ENCODE data around the gene MAP10. TPM values are rescaled to one million over a fixed set of nuclear protein-coding genes. Genes with fewer than 3 reads are reported as not detected.

The MAP10 gene
- total and polyA plus RNA-seq, 2 experiments from 2014 or later = 5.8 to 14.7 TPM

DNA sequence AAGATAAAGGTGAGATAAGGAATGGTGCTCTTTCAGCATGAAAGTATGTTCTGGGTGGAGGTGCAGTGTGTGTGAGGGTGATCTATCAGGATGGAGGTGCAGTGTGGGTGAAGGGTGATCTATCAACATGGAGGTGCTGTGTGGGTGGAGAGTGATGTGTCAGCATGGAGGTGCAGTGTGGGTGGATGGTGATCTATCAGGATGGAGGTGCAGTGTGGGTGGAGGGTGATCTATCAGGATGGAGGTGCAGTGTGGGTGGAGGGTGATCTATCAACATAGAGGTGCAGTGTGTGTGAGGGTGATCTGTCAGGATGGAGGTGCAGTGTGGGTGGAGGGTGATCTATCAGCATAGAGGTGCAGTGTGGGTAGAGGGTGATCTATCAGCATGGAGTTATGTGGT lies 12.3 kb upstream of the MAP10 start:
- peaks cover 18% of the 10 kb centered on the region for H3K4me1 ChIP-seq (ENCODE audit: low read depth)

DNA sequence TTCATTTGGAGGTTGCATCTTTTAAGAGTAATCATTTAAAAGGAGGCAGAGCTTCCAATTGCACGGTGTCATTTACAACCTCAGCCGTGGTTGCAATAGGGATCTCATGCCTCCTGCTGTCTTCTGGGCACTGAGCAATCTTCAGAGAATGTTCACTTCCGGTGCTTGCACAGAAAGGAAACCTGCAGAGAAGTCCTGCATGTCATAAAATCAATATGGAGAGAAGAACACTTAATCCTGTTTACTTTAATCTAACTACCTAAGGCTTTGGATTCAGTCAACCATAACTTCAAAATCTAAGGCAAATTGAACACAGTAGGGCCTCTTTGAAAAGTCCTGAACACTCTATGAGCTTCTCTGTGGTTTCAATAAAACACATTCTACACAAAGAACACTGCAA lies 11.3 kb upstream of the MAP10 start:
- H3K27ac ChIP-seq = no peak overlapping the region
- TF ChIP-seq, protein P1, sequence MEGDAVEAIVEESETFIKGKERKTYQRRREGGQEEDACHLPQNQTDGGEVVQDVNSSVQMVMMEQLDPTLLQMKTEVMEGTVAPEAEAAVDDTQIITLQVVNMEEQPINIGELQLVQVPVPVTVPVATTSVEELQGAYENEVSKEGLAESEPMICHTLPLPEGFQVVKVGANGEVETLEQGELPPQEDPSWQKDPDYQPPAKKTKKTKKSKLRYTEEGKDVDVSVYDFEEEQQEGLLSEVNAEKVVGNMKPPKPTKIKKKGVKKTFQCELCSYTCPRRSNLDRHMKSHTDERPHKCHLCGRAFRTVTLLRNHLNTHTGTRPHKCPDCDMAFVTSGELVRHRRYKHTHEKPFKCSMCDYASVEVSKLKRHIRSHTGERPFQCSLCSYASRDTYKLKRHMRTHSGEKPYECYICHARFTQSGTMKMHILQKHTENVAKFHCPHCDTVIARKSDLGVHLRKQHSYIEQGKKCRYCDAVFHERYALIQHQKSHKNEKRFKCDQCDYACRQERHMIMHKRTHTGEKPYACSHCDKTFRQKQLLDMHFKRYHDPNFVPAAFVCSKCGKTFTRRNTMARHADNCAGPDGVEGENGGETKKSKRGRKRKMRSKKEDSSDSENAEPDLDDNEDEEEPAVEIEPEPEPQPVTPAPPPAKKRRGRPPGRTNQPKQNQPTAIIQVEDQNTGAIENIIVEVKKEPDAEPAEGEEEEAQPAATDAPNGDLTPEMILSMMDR (IDR thresholded peaks at IDR 0.05; ENCODE audit: low read depth, low read length) = no peak
- peak in 1 of 2 donors; percentile 35 for DNase-seq (ENCODE audit: low read depth in 1 of 2, low spot score in 1 of 2)
- no peak overlapping the region for H3K4me3 ChIP-seq
- H3K27me3 ChIP-seq = no peaks in the 10 kb centered on the region
- peaks cover 18% of the 10 kb centered on the region for H3K4me1 ChIP-seq (ENCODE audit: low read depth)
- H3K9me3 ChIP-seq (ENCODE audit: low read depth) = no peaks in the 10 kb centered on the region
- no peaks in the 10 kb centered on the region for H3K36me3 ChIP-seq

More for the DNA sequence above, 12.3 kb upstream of the MAP10 start:
- Histone ChIP-seq H3K4me3 (no peak overlapping the region), H3K27me3 (no peaks in the 10 kb centered on the region), H3K9me3 (ENCODE audit: low read depth) (no peaks in the 10 kb centered on the region), H3K36me3 (no peaks in the 10 kb centered on the region), H3K27ac (no peak overlapping the region)
- TF ChIP-seq, protein P1 (IDR thresholded peaks at IDR 0.05; ENCODE audit: low read depth, low read length) = no peak
- no peak for DNase-seq (ENCODE audit: low read depth in 1 of 2, low spot score in 1 of 2)

DNA sequence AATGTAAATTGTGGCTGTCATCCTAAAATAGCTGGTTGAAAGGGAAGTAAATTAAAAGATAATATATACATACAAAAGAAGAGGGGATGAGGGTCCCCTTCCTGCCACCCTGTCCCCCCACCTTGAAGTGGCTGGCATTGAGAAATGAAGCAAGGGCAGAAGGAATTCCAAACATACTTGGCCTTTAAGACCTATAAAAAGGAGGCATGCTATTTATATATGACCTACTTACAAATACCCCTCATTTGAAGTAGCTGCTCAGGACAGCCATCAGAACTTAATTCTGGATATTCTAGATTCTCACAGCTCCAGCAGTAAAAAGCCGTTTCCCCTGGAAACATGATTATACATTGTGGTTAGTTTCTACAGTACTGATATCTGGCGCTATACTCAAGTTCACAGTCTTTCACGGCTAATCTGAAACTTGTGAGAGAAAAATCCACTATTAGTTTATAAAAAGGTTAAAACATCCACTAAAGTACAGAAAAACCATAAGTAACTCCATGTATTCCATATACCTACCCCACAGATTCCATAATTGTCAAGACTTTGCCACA lies 9.6 kb upstream of the MAP10 start:
- Histone ChIP-seq H3K9me3 (ENCODE audit: low read depth) (no peaks in the 10 kb centered on the region), H3K36me3 (no peaks in the 10 kb centered on the region), H3K27ac (peak overlapping the region; percentile 86), H3K27me3 (no peaks in the 10 kb centered on the region), H3K4me1 (ENCODE audit: low read depth) (peaks cover 18% of the 10 kb centered on the region), H3K4me3 (no peak overlapping the region)
- TF ChIP-seq, protein P1 (IDR thresholded peaks at IDR 0.05; ENCODE audit: low read depth, low read length) = no peak
- peak; percentile 27 to 41 for DNase-seq (ENCODE audit: low read depth in 1 of 2, low spot score in 1 of 2)

DNA sequence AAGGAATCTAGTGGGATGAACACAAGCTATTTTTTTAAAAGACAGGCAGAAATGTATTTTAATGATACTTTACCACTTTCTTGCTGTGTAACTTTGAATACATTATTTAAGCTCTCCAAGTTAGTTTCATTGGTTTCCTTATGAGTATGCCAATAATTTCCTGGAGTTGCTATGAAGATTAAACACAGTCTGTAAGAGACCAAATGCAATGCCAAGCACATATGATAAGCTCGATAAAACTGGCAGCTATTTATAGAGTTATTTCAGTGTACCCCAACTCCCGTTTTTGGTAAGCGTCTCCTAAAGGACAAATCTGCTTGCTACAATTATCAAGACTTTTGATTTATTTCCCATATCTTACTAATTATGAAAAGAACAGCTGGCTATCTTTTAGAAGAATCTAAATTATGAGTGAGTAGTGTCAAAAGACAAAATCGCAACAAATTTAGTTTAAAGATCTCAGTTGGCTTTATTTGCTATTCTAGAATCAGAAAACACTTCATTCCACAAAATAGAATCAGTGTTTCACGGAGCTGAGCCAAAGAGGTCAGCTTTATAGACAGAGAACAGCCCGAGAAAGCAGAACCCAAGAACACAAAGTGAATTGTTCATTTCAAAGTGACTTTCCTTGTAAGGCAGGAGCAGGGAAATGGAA lies 7.2 kb upstream of the MAP10 start:
- Histone ChIP-seq H3K4me3 (no peak overlapping the region), H3K9me3 (ENCODE audit: low read depth) (no peaks in the 10 kb centered on the region), H3K27ac (no peak overlapping the region), H3K27me3 (no peaks in the 10 kb centered on the region), H3K4me1 (ENCODE audit: low read depth) (peaks cover 18% of the 10 kb centered on the region), H3K36me3 (no peaks in the 10 kb centered on the region)
- DNase-seq (ENCODE audit: low read depth in 1 of 2, low spot score in 1 of 2) = peak in 1 of 2 donors; percentile 9
- TF ChIP-seq, protein P1 (IDR thresholded peaks at IDR 0.05; ENCODE audit: low read depth, low read length) = no peak

DNA sequence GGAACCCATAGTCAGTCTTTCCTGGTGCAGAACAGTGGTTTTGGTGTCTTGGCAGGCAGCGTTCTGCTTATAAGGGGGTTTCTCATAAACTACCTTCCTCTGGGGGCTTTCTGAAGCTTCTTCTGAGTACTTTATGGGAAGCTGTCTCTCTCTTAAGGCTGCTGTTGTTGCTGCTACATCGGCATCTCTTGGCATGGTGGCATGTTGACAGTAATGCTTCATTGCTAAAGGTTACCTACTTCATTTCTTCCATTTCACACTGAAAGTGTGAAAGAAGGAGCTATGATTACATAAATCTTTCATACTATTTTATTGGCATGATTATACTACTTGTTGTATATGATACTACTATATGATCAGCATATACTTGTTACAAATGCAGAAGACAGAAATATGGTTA lies 6.3 kb upstream of the MAP10 start:
- no peak for DNase-seq (ENCODE audit: low read depth in 1 of 2, low spot score in 1 of 2)
- Histone ChIP-seq H3K4me3 (no peak overlapping the region), H3K36me3 (no peaks in the 10 kb centered on the region), H3K9me3 (ENCODE audit: low read depth) (no peaks in the 10 kb centered on the region), H3K4me1 (ENCODE audit: low read depth) (peaks cover 18% of the 10 kb centered on the region), H3K27ac (no peak overlapping the region), H3K27me3 (no peaks in the 10 kb centered on the region)
- TF ChIP-seq, protein P1 (IDR thresholded peaks at IDR 0.05; ENCODE audit: low read depth, low read length) = no peak
